Fibroblast of mammary gland (primary cell): ENCODE results near the gene ATP2C2.
"Not testable (repeated sequence)": the region's sequence is repeated elsewhere in the genome, so short reads cannot be mapped to it uniquely, and the experiment has no call there.

Experiments used
- DNase-seq: peaks from one replicate; pipeline ENCODE4 v3.0.0-alpha.2; 2010; ENCODE audit warnings: low read depth
- H3K4me3 ChIP-seq: 2 replicates; pipeline ENCODE4 v1.5.1; 2011; ENCODE audit warnings: low read depth, mild to moderate bottlenecking, low read length, moderate library complexity; ENCODE audit not compliant: control insufficient read depth
- TF ChIP-seq, protein P1 (sequence below): conservative IDR thresholded peaks from 2 replicates; pipeline ENCODE4 v1.5.1; 2011; ENCODE audit warnings: low read depth, low read length, inconsistent platforms; ENCODE audit not compliant: control insufficient read depth, insufficient read depth

ATP2C2 gene

DNA sequence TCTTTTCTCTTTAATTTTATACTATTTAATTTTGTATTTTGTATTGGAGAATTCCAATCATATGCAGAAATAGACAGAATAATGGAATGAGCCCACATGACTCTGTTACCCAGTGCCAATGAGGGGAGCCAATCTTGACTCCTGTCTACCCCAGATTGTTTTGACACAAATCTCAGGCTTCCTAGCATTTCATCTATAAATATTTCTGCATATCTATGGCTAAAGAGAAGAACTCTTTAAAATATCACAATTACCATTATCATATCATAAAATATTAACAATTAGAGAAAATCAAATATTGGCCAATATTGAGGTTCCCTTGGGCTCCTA, 23.7 kb downstream of the ATP2C2 start:
- TF ChIP-seq, protein P1, sequence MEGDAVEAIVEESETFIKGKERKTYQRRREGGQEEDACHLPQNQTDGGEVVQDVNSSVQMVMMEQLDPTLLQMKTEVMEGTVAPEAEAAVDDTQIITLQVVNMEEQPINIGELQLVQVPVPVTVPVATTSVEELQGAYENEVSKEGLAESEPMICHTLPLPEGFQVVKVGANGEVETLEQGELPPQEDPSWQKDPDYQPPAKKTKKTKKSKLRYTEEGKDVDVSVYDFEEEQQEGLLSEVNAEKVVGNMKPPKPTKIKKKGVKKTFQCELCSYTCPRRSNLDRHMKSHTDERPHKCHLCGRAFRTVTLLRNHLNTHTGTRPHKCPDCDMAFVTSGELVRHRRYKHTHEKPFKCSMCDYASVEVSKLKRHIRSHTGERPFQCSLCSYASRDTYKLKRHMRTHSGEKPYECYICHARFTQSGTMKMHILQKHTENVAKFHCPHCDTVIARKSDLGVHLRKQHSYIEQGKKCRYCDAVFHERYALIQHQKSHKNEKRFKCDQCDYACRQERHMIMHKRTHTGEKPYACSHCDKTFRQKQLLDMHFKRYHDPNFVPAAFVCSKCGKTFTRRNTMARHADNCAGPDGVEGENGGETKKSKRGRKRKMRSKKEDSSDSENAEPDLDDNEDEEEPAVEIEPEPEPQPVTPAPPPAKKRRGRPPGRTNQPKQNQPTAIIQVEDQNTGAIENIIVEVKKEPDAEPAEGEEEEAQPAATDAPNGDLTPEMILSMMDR = no peak
- no peak for DNase-seq
- no peak overlapping the region for H3K4me3 ChIP-seq

DNA sequence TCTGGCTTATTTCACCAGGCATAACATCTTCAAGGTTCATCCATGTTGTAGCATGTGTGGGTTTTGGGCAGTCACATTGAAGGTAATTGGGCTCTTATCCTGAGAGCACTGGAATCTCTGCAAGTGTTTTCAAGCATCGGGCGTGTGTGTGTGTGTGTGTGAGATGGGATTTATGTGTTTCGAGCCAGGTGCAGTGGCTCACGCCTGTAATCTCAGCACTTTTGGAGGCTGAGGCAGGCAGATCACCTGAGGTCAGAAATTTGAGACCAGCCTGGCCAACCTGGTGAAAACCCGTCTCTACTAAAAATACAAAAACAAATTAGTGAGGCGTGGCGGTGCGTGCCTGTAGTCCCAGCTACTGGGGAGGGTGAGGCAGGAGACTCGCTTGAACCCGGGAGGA, 27.7 kb downstream of the ATP2C2 start:
- not testable (repeated sequence) for DNase-seq, H3K4me3 ChIP-seq

DNA sequence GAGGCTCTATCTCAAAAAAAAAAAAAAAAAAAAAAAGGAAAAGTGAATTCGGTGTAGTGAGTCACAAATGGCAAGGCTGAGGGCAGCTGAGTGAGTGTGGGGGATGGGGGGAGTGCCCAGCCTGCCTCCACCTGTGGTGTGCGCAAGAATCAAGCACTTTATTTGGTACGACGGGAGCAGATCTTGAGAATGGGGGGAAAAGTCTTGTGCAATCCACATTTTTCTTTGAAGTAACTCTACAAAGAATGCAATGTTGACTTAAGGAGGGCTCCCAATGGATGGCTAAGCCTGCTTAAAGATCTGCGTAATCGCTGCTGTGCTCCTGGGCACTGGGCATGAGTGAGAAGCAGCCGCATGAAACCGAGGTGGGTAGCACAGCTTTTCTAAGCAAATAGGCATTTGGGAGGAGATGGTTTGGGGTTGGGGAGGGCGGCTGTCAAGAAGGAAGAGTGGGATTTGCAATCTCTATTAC, 28.2 kb downstream of the ATP2C2 start:
- TF ChIP-seq, protein P1 = no peak
- no peak for DNase-seq
- H3K4me3 ChIP-seq = no peak overlapping the region

DNA sequence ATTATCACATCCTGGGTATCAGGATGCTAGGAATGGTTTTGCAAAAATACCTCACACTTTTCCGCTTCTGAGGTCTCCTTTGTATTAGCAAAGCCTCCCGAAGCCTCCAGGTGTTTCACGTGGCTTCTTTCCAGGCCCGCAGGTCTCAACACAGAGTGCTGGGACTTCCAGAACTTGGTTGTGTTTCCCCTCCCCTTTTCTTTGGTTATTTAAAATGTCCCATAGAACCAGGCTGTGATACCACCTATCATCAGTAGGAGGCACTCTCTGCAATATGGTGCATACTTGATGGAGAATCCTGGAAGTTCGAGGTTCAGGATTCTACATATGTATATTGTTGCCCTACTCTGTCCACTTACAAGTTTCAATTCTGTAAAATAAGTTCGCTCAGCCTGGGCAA, 28.8 kb downstream of the ATP2C2 start:
- no peak for DNase-seq
- TF ChIP-seq, protein P1 = peak; percentile 18
- H3K4me3 ChIP-seq = no peak overlapping the region

DNA sequence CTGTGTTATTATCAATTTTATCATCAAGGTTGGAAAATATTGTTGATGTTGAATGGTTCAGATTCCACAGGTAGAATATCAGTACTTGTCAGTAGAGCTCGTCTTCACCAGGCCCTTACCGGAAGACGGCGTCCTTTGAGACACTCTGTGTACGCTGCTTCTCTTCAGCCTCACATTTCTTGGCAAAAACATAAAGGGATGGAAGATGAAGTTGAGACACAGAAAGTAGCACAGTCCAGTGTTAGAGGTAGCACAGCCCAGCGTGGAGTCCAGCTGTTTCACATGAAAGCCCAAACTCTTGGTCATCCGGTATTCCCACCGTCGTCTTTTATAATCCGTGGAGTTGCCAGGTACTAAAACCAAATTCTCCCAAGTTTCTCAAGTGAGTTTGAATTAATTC, 30.4 kb downstream of the ATP2C2 start:
- DNase-seq = no peak
- H3K4me3 ChIP-seq = no peak overlapping the region
- TF ChIP-seq, protein P1 = no peak

DNA sequence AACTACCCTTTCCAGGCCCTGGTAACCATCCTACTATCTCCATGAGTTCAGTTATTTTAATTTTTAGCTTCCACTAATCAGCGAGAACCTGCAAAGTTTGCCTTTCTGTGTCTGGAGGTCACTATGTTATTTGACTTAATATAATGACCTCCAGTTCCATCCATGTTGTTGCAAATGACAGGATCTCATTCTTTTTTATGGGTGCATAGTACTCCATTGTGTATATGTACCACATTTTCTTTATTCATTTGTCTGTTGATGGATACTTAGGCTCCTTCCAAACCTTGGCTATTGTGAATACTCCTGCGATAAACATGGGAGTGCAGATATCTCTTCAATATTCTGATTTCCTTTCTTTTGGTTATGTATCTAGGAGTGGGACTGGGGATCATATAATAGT, 31.6 kb downstream of the ATP2C2 start:
- DNase-seq, H3K4me3 ChIP-seq: not testable (repeated sequence)

DNA sequence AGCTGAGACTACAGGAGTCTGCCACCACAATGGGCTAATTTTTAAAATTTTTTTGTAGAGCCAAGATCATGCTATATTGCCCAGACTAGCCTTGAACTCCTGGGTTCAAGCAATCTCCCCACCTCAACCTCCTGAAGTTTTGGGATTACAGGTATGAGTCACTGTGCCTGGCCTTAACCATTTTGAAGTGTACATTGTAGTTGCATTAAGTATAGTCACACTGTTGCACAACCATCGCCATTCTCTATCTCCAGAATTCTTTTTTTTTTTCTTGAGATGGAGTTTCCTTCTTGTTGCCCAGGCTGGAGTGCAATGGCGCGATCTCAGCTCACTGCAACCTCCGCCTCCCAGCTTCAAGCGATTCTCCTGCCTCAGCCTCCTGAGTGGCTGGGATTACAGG, 35.1 kb downstream of the ATP2C2 start:
- not testable (repeated sequence) for DNase-seq, H3K4me3 ChIP-seq

DNA sequence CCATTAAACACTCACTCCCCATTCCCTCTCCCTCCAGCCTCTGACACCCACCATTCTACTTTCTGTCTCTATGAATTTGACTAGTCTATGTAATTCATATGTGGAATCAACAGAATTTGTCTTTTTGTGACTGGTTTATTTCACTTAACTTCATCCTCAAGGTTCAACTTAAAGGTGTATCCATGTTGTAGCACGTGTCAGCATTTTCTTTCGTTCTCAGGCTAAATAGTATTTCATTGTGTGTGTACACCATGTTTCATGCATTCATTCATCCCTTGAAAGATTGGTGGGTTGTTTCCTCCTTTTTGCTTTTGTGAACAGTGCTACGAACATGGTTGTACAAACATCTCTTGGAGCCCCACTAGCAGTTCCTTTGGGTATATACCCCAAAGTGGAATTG, 36.0 kb downstream of the ATP2C2 start:
- DNase-seq = no peak
- no peak overlapping the region for H3K4me3 ChIP-seq
- TF ChIP-seq, protein P1 = no peak
